ENCODE results near the gene EIF2S2.

EIF2S2 gene

GRCh38 chr20:34088305-34089174, 23.5 kb downstream of the EIF2S2 start:
- DNase-seq (ENCODE audit: low spot score): no peak

- peak; percentile 79 for DNase-seq (ENCODE audit: low spot score)
These were observed 26.5 kb downstream of the EIF2S2 start for GRCh38 chr20:34085544-34086040.

GRCh38 chr20:34084227-34084923, 27.7 kb downstream of the EIF2S2 start:
- no peak for DNase-seq (ENCODE audit: low spot score)

GRCh38 chr20:34083781-34084180, 28.3 kb downstream of the EIF2S2 start:
- DNase-seq (ENCODE audit: low spot score): no peak

- peak; percentile 97 for DNase-seq (ENCODE audit: low spot score)
These were observed 28.9 kb downstream of the EIF2S2 start for GRCh38 chr20:34083137-34083536.

GRCh38 chr20:34082232-34082887, 29.7 kb downstream of the EIF2S2 start:
- DNase-seq (ENCODE audit: low spot score): no peak

- no peak for DNase-seq (ENCODE audit: low spot score)
These were observed 32.2 kb downstream of the EIF2S2 start for GRCh38 chr20:34079818-34080217.

- DNase-seq (ENCODE audit: low spot score): no peak
These were observed 33.5 kb downstream of the EIF2S2 start for GRCh38 chr20:34078540-34078939.

GRCh38 chr20:34076952-34077351, 35.1 kb downstream of the EIF2S2 start:
- DNase-seq (ENCODE audit: low spot score): no peak

GRCh38 chr20:34075647-34076046, 36.4 kb downstream of the EIF2S2 start:
- DNase-seq (ENCODE audit: low spot score): no peak

- DNase-seq (ENCODE audit: low spot score): no peak
These were observed 37.8 kb downstream of the EIF2S2 start for GRCh38 chr20:34074101-34074760.

GRCh38 chr20:34072778-34073177, 39.3 kb downstream of the EIF2S2 start:
- DNase-seq (ENCODE audit: low spot score): no peak

- no peak for DNase-seq (ENCODE audit: low spot score)
These were observed 40.0 kb downstream of the EIF2S2 start for GRCh38 chr20:34072076-34072475.

GRCh38 chr20:34070859-34071258, 41.2 kb downstream of the EIF2S2 start:
- DNase-seq (ENCODE audit: low spot score): no peak

GRCh38 chr20:34070079-34070439, 42.0 kb downstream of the EIF2S2 start:
- DNase-seq (ENCODE audit: low spot score): no peak

GRCh38 chr20:34069341-34070078, 42.5 kb downstream of the EIF2S2 start:
- DNase-seq (ENCODE audit: low spot score): peak; percentile 84

- no peak for DNase-seq (ENCODE audit: low spot score)
These were observed 44.0 kb downstream of the EIF2S2 start for GRCh38 chr20:34068001-34068400.

GRCh38 chr20:34066476-34067090, 45.5 kb downstream of the EIF2S2 start:
- DNase-seq (ENCODE audit: low spot score): no peak

- DNase-seq (ENCODE audit: low spot score): no peak
These were observed 46.8 kb downstream of the EIF2S2 start for GRCh38 chr20:34065260-34065659.

GRCh38 chr20:34064286-34064685, 47.8 kb downstream of the EIF2S2 start:
- DNase-seq (ENCODE audit: low spot score): peak; percentile 41
